Measurements from ENCODE around the gene RIC1. TPM values are rescaled to one million over a fixed set of nuclear protein-coding genes. Genes with fewer than 3 reads are reported as not detected.
A peak's percentile ranks its signal among the peaks of the same experiment; 100 is the strongest.

RIC1 gene
- total RNA-seq, 2 experiments from 2014 or later, result 24.7 to 26.3 TPM

- H3K36me3 ChIP-seq (ENCODE audit: insufficient read depth, low read length), result no peaks in the 10 kb centered on the region
- no peaks in the 10 kb centered on the region for H3K9me3 Mint-ChIP-seq
- no peak for TF ChIP-seq CTCF (IDR thresholded peaks at IDR 0.05)
- no peak overlapping the region for H3K4me3 ChIP-seq (ENCODE audit: low read length)
- ChIA-PET CTCF (interaction anchor here (1.2 to 1.8 kb wide), 2 partner anchors 18 to 133 kb away, joined by 5 to 10 read pairs; partner anchors contain the start of gene CD274), POLR2A (interaction anchor here (0.7 to 8.9 kb wide), 16 partner anchors 8 to 397 kb away, joined by 3 to 68 read pairs (median 3); partner anchors contain the start of genes CD274, ERMP1, PLGRKT and RIC1)
- peak overlapping the region in 1 of 2 donors; percentile 16 for H3K27ac ChIP-seq (ENCODE audit: low read depth in 1 of 2, low read length in 2 of 2)
- peaks cover 70% of the 10 kb centered on the region for H3K4me1 Mint-ChIP-seq (ENCODE audit: low read depth)
- H3K27ac Mint-ChIP-seq, result peak overlapping the region; percentile 81
- H3K27me3 ChIP-seq (ENCODE audit: control insufficient read depth in 1 of 2, insufficient read depth in 2 of 2, low read length in 2 of 2), result no peaks in the 10 kb centered on the region
- H3K27me3 Mint-ChIP-seq, result no peaks in the 10 kb centered on the region
- H3K36me3 Mint-ChIP-seq (ENCODE audit: low read depth), result no peaks in the 10 kb centered on the region
- intact Hi-C loops (cut with DNase I, micrococcal nuclease), result no loop called here
- H3K4me1 ChIP-seq (ENCODE audit: insufficient read depth, low read length), result peaks cover 32% of the 10 kb centered on the region
- ATAC-seq (ENCODE audit: poor library complexity) (peak; percentile 92), DNase-seq (peak in 12 of 14 experiments; percentile 10 to 81 (median 30))
- H3K9me3 ChIP-seq (ENCODE audit: control insufficient read depth in 1 of 2, insufficient read depth in 1 of 2, low read length in 2 of 2), result no peaks in the 10 kb centered on the region
- H3K4me3 Mint-ChIP-seq, result peak overlapping the region; percentile 1
These were observed 46.1 kb upstream of the RIC1 start for GRCh38 chr9:5582835-5583195.

DNA sequence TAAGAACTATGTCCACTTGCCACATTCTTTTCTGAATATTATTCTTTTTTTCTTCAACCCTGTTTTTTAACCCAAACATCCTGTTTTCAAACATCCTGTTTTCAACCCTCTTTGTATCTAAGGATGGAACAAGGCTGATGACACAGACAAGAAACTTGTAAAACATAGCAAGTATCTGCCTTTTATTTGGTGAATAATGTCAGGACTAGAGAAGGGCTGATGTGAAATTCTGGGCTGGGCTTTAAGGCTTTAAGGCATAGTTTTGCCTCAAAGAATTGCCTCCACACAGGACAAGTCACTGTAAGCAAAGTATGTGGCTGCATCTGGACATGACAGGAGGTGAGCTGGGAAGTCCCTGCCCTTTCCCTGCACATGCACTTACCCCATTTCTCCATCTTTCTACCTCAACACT lies 42.5 kb upstream of the RIC1 start:
- CTCF ChIA-PET, result interaction anchor here (0.8 to 1.6 kb wide), 3 partner anchors 136 to 827 kb away, joined by 3 to 4 read pairs (median 4); partner anchors contain the start of gene CD274

DNA sequence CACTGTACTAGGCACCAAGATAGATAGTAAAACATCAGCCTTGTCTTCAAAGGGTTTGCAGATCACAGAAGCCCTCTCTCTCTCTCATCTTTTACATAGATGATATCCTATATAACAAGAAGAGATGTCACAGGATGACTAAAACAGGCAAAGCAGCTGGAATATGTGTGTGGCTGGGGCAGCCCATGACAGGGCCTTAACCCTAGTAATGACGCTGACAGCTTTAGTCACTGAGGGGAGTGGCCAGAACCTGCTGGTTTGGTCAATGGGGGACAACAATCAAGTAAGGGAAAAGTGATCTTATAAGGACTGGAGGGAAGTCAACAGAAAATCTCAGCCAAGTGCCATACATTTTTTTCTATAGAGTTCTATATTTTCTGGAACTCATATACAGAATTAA lies 41.9 kb upstream of the RIC1 start:
- Histone ChIP-seq H3K9me3 (ENCODE audit: control insufficient read depth in 1 of 2, insufficient read depth in 1 of 2, low read length in 2 of 2) (no peaks in the 10 kb centered on the region), H3K4me1 (ENCODE audit: insufficient read depth, low read length) (peaks cover 37% of the 10 kb centered on the region), H3K36me3 (ENCODE audit: insufficient read depth, low read length) (no peaks in the 10 kb centered on the region), H3K4me3 (ENCODE audit: low read length) (no peak overlapping the region), H3K27ac (ENCODE audit: low read depth in 1 of 2, low read length in 2 of 2) (peak overlapping the region; percentile 67 to 69), H3K27me3 (ENCODE audit: control insufficient read depth in 1 of 2, insufficient read depth in 2 of 2, low read length in 2 of 2) (no peaks in the 10 kb centered on the region)
- H3K4me3 Mint-ChIP-seq, result no peak overlapping the region
- peaks cover 68% of the 10 kb centered on the region for H3K4me1 Mint-ChIP-seq (ENCODE audit: low read depth)
- no peaks in the 10 kb centered on the region for H3K27me3 Mint-ChIP-seq
- ChIA-PET CTCF (interaction anchor here (0.8 to 1.6 kb wide), 3 partner anchors 137 to 827 kb away, joined by 3 to 4 read pairs (median 4); partner anchors contain the start of gene CD274), POLR2A (interaction anchor here (0.9 to 8.9 kb wide), 10 partner anchors 13 to 246 kb away, joined by 3 to 93 read pairs (median 4); partner anchors contain the start of genes CD274, ERMP1, PLGRKT and RIC1)
- TF ChIP-seq CTCF (IDR thresholded peaks at IDR 0.05), result no peak
- peak overlapping the region; percentile 84 for H3K27ac Mint-ChIP-seq
- intact Hi-C loops (cut with DNase I, micrococcal nuclease), result loop anchor here in 1 of 2 experiments (5.0 kb wide), 1 partner anchor 150 kb away; the partner anchor contains the start of gene PLGRKT
- no peaks in the 10 kb centered on the region for H3K36me3 Mint-ChIP-seq (ENCODE audit: low read depth)
- DNase-seq, result peak in 3 of 14 experiments; percentile 28 to 45 (median 30)
- no peak for ATAC-seq (ENCODE audit: poor library complexity)
- H3K9me3 Mint-ChIP-seq, result no peaks in the 10 kb centered on the region

More for the DNA sequence above, 42.5 kb upstream of the RIC1 start:
- Histone ChIP-seq H3K4me1 (ENCODE audit: insufficient read depth, low read length) (peaks cover 37% of the 10 kb centered on the region), H3K36me3 (ENCODE audit: insufficient read depth, low read length) (no peaks in the 10 kb centered on the region), H3K27ac (ENCODE audit: low read depth in 1 of 2, low read length in 2 of 2) (peak overlapping the region; percentile 67 to 69), H3K4me3 (ENCODE audit: low read length) (no peak overlapping the region), H3K27me3 (ENCODE audit: control insufficient read depth in 1 of 2, insufficient read depth in 2 of 2, low read length in 2 of 2) (no peaks in the 10 kb centered on the region), H3K9me3 (ENCODE audit: control insufficient read depth in 1 of 2, insufficient read depth in 1 of 2, low read length in 2 of 2) (no peaks in the 10 kb centered on the region)
- Mint-ChIP-seq H3K4me1 (ENCODE audit: low read depth) (peaks cover 73% of the 10 kb centered on the region), H3K36me3 (ENCODE audit: low read depth) (no peaks in the 10 kb centered on the region), H3K27ac (peak overlapping the region; percentile 84), H3K9me3 (no peaks in the 10 kb centered on the region), H3K4me3 (no peak overlapping the region), H3K27me3 (no peaks in the 10 kb centered on the region)
- TF ChIP-seq CTCF (IDR thresholded peaks at IDR 0.05), result no peak
- ATAC-seq (ENCODE audit: poor library complexity) (peak; percentile 52), DNase-seq (peak in 4 of 14 experiments; percentile 14 to 71 (median 32))
- intact Hi-C loops (cut with DNase I, micrococcal nuclease), result loop anchor here in 1 of 2 experiments (5.0 kb wide), 1 partner anchor 149 kb away; the partner anchor contains the start of gene PLGRKT
- POLR2A ChIA-PET, result interaction anchor here (0.8 to 8.9 kb wide), 11 partner anchors 14 to 247 kb away, joined by 3 to 93 read pairs (median 5); partner anchors contain the start of genes CD274, ERMP1, PLGRKT and RIC1
